Neural cell (in vitro differentiated cells): ENCODE results near the gene ASCL1. TPM values are rescaled to one million over a fixed set of nuclear protein-coding genes. Genes with fewer than 3 reads are reported as not detected.

Source experiments
- H2AFZ ChIP-seq: fragments of 200-600, 300-800 bp; sonication (generic), shearing (Covaris generic); 2 replicates; pipeline ENCODE4 v1.6.0; 2014; ENCODE audit warnings: low read depth, mild to moderate bottlenecking, antibody characterized with exemption, low read length, moderate library complexity
- H3F3A ChIP-seq: fragments of 200-600 bp; shearing (Covaris generic); 2 replicates; pipeline ENCODE4 v1.6.1; 2016; ENCODE audit warnings: mild to moderate bottlenecking, moderate library complexity, mixed read lengths, antibody characterized with exemption, low read length; ENCODE audit not compliant: insufficient read depth, poor library complexity, severe bottlenecking
- H3K27ac ChIP-seq: fragments of 200-600, 300-800 bp; sonication (generic), shearing (Covaris generic); 2 replicates; pipeline ENCODE4 v1.5.1; 2014; ENCODE audit warnings: mild to moderate bottlenecking, low read length, moderate library complexity
- H3K27me3 ChIP-seq: fragments of 300-800, 200-600 bp; sonication (generic), shearing (Covaris generic); 2 replicates; pipeline ENCODE4 v1.6.0; 2014; ENCODE audit warnings: mild to moderate bottlenecking, low read depth, low read length, moderate library complexity; ENCODE audit not compliant: insufficient read depth
- H3K36me3 ChIP-seq: fragments of 300-800, 200-600 bp; sonication (generic), shearing (Covaris generic); 2 replicates; pipeline ENCODE4 v1.5.1; 2014; ENCODE audit warnings: mild to moderate bottlenecking, antibody characterized with exemption, low read length, moderate library complexity; ENCODE audit not compliant: insufficient read depth
- H3K4me2 ChIP-seq: fragments of 300-800, 200-600 bp; sonication (generic), shearing (Covaris generic); 2 replicates; pipeline ENCODE4 v1.6.0; 2014; ENCODE audit warnings: mild to moderate bottlenecking, low read length
- H3K4me3 ChIP-seq: fragments of 300-800, 200-600 bp; sonication (generic), shearing (Covaris generic); 2 replicates; pipeline ENCODE4 v1.5.1; 2014; ENCODE audit warnings: mild to moderate bottlenecking, low read length, moderate library complexity
- H3K79me2 ChIP-seq: fragments of 200-600 bp; shearing (Covaris generic); replicated peaks from 2 replicates; pipeline ENCODE4 v1.6.0; 2014; ENCODE audit warnings: mild to moderate bottlenecking, low read length, moderate library complexity; ENCODE audit not compliant: insufficient read depth
- H3K9ac ChIP-seq: fragments of 300-800, 200-600 bp; sonication (generic), shearing (Covaris generic); 2 replicates; pipeline ENCODE4 v1.6.1; 2016; ENCODE audit warnings: mild to moderate bottlenecking, low read length, mixed read lengths
- H3K9me2 ChIP-seq: fragments of 200-600 bp; shearing (Covaris generic); 2 replicates; pipeline ENCODE4 v1.6.1; 2016; ENCODE audit warnings: mild to moderate bottlenecking, low read length, mixed read lengths; ENCODE audit not compliant: insufficient read depth
- H3K9me3 ChIP-seq: fragments of 200-600, 300-800 bp; sonication (generic), shearing (Covaris generic); 2 replicates; pipeline ENCODE4 v1.6.1; 2016; ENCODE audit warnings: mild to moderate bottlenecking, mixed run types, low read length, moderate library complexity, mixed read lengths
- H4K20me1 ChIP-seq: fragments of 200-600 bp; shearing (Covaris generic); 2 replicates; pipeline ENCODE4 v1.6.1; 2016; ENCODE audit warnings: mild to moderate bottlenecking, mixed run types; ENCODE audit not compliant: insufficient read depth
- EP300 ChIP-seq: fragments of 450-650 bp; conservative IDR thresholded peaks from 2 replicates; pipeline ENCODE4 v1.6.1; 2014; ENCODE audit warnings: antibody characterized with exemption, mild to moderate bottlenecking, moderate library complexity; ENCODE audit not compliant: poor library complexity, severe bottlenecking
- EZH2 ChIP-seq: fragments of 200-600, 300-800 bp; shearing (Covaris generic), sonication (generic); IDR thresholded peaks from 2 replicates; pipeline ENCODE4 v1.6.1; 2014; ENCODE audit warnings: antibody characterized with exemption, low read length, borderline replicate concordance, mild to moderate bottlenecking; ENCODE audit not compliant: insufficient read depth, poor library complexity, severe bottlenecking
- MXI1 ChIP-seq: fragments of 450-650 bp; conservative IDR thresholded peaks from 2 replicates; pipeline ENCODE4 v1.6.1; 2014; ENCODE audit warnings: antibody characterized with exemption, mild to moderate bottlenecking; ENCODE audit not compliant: poor library complexity, severe bottlenecking
- POLR2AphosphoS5 ChIP-seq: IDR thresholded peaks from 2 replicates; pipeline ENCODE4 v1.6.1; 2012
- RAD21 ChIP-seq: fragments of 450-650 bp; conservative IDR thresholded peaks from 2 replicates; pipeline ENCODE4 v1.6.1; 2014; ENCODE audit warnings: antibody characterized with exemption, mild to moderate bottlenecking, moderate library complexity
- SMC3 ChIP-seq: fragments of 450-650 bp; conservative IDR thresholded peaks from 2 replicates; pipeline ENCODE4 v1.6.1; 2014; ENCODE audit warnings: antibody characterized with exemption, mild to moderate bottlenecking, moderate library complexity; ENCODE audit not compliant: poor library complexity
- TAF1 ChIP-seq: IDR thresholded peaks from 2 replicates; pipeline ENCODE4 v1.6.1; 2012; ENCODE audit warnings: low read depth
- polyA plus RNA-seq: library from polyadenylated mRNA; depleted of rRNA; stranded (reverse); fragments of >200 nt; gene quantifications from 2 replicates; pipeline ENCODE4 v1.2.3, GENCODE V29; 2014
- TF ChIP-seq, protein P1 (sequence below): IDR thresholded peaks from 2 replicates; pipeline ENCODE4 v1.6.1; 2012; ENCODE audit warnings: borderline replicate concordance
- TF ChIP-seq, protein P2 (sequence below): fragments of 450-650 bp; IDR thresholded peaks from 2 replicates; pipeline ENCODE4 v1.5.1; 2014; ENCODE audit warnings: antibody characterized with exemption, mild to moderate bottlenecking, moderate library complexity; ENCODE audit not compliant: poor library complexity, severe bottlenecking

Gene ASCL1
- polyA plus RNA-seq, 1 donor from 2014 or later = 3.4 TPM

DNA sequence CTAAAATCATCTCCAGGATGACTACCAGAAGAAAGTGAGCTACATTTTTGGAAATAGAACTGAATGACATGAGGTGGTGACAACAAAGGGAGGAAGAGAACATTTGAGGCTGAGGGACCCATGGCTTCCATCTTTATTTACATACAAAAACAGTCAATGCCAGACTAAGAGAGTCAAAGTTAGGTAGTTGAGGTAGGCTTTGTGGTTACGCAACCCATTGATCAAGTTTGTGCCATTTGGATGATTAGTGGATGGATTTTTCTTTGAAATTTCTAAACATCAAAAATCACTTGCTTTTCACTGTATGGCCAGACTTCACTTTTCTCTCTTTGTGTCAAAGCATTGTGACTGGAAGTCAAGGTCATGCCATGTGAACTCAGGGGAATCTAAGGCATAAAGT is 22.9 kb downstream of the ASCL1 start:
- no peaks in the 10 kb centered on the region for H3K79me2 ChIP-seq
- no peak overlapping the region for H3K4me3 ChIP-seq
- H2AFZ ChIP-seq = no peak overlapping the region
- H3K9me2 ChIP-seq = no peaks in the 10 kb centered on the region
- H3F3A ChIP-seq = no peaks in the 10 kb centered on the region
- H3K27ac ChIP-seq = no peak overlapping the region
- no peaks in the 10 kb centered on the region for H3K9me3 ChIP-seq
- H3K9ac ChIP-seq = no peak overlapping the region
- no peaks in the 10 kb centered on the region for H3K27me3 ChIP-seq
- H4K20me1 ChIP-seq = no peaks in the 10 kb centered on the region
- TF ChIP-seq EZH2 = no peak
- no peak for TF ChIP-seq EP300
- TF ChIP-seq, protein P1, sequence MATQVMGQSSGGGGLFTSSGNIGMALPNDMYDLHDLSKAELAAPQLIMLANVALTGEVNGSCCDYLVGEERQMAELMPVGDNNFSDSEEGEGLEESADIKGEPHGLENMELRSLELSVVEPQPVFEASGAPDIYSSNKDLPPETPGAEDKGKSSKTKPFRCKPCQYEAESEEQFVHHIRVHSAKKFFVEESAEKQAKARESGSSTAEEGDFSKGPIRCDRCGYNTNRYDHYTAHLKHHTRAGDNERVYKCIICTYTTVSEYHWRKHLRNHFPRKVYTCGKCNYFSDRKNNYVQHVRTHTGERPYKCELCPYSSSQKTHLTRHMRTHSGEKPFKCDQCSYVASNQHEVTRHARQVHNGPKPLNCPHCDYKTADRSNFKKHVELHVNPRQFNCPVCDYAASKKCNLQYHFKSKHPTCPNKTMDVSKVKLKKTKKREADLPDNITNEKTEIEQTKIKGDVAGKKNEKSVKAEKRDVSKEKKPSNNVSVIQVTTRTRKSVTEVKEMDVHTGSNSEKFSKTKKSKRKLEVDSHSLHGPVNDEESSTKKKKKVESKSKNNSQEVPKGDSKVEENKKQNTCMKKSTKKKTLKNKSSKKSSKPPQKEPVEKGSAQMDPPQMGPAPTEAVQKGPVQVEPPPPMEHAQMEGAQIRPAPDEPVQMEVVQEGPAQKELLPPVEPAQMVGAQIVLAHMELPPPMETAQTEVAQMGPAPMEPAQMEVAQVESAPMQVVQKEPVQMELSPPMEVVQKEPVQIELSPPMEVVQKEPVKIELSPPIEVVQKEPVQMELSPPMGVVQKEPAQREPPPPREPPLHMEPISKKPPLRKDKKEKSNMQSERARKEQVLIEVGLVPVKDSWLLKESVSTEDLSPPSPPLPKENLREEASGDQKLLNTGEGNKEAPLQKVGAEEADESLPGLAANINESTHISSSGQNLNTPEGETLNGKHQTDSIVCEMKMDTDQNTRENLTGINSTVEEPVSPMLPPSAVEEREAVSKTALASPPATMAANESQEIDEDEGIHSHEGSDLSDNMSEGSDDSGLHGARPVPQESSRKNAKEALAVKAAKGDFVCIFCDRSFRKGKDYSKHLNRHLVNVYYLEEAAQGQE = no peak
- no peak for TF ChIP-seq TAF1
- TF ChIP-seq RAD21 = no peak
- no peak for TF ChIP-seq MXI1
- no peak for TF ChIP-seq SMC3
- TF ChIP-seq, protein P2, sequence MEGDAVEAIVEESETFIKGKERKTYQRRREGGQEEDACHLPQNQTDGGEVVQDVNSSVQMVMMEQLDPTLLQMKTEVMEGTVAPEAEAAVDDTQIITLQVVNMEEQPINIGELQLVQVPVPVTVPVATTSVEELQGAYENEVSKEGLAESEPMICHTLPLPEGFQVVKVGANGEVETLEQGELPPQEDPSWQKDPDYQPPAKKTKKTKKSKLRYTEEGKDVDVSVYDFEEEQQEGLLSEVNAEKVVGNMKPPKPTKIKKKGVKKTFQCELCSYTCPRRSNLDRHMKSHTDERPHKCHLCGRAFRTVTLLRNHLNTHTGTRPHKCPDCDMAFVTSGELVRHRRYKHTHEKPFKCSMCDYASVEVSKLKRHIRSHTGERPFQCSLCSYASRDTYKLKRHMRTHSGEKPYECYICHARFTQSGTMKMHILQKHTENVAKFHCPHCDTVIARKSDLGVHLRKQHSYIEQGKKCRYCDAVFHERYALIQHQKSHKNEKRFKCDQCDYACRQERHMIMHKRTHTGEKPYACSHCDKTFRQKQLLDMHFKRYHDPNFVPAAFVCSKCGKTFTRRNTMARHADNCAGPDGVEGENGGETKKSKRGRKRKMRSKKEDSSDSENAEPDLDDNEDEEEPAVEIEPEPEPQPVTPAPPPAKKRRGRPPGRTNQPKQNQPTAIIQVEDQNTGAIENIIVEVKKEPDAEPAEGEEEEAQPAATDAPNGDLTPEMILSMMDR = no peak
- no peak for TF ChIP-seq POLR2AphosphoS5
- H3K36me3 ChIP-seq = no peaks in the 10 kb centered on the region
- no peak overlapping the region for H3K4me2 ChIP-seq

DNA sequence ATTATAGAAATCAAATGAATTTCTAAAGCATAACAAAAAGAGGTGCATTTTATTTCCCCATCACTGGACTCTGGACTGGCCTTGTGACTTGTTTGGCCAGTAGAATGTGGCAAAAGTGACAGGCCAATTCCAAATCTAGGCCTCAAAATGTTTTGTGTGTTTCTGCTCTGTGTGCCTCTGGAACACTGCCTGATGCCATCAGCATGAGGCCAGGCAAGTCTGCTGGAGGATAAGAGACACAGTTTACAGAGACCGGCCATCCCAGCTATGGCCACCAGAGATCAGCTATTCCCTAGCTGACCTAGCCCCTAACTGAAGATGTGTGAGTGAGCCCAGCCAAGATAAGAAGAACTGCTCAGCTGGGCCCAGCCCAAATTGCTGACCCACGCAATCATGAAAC is 32.9 kb downstream of the ASCL1 start:
- Histone ChIP-seq H3K79me2 (no peaks in the 10 kb centered on the region), H3K9me2 (no peaks in the 10 kb centered on the region), H3K9me3 (no peaks in the 10 kb centered on the region), H3K4me3 (no peak overlapping the region), H3K9ac (no peak overlapping the region), H2AFZ (no peak overlapping the region), H3K27me3 (no peaks in the 10 kb centered on the region), H4K20me1 (no peaks in the 10 kb centered on the region), H3K27ac (no peak overlapping the region), H3K36me3 (no peaks in the 10 kb centered on the region), H3K4me2 (no peak overlapping the region), H3F3A (no peaks in the 10 kb centered on the region)
- TF ChIP-seq EZH2 = no peak
- TF ChIP-seq, protein P1 = no peak
